BE2C (cell line): ENCODE results near the gene PLVAP.

ENCODE experiments used
- DNase-seq: peaks from one replicate; pipeline ENCODE4 v3.0.0-alpha.2; 2020
- H3K27me3 ChIP-seq: fragments of 250-450 bp; sonication (Bioruptor Pico); 2 replicates; pipeline ENCODE4 v1.5.1; 2020; ENCODE audit warnings: mild to moderate bottlenecking
- H3K36me3 ChIP-seq: fragments of 250-450 bp; sonication (Bioruptor Pico); 2 replicates; pipeline ENCODE4 v1.5.1; 2020; ENCODE audit warnings: mild to moderate bottlenecking
- H3K4me1 ChIP-seq: fragments of 250-450 bp; sonication (Bioruptor Pico); 2 replicates; pipeline ENCODE4 v1.5.1; 2020
- H3K4me3 ChIP-seq: 2 replicates; pipeline ENCODE4 v1.5.1; 2011; ENCODE audit warnings: low read depth, low read length
- H3K9me3 ChIP-seq: fragments of 250-450 bp; sonication (Bioruptor Pico); 2 replicates; pipeline ENCODE4 v1.5.1; 2020
- CTCF ChIP-seq: IDR thresholded peaks from 2 replicates; pipeline ENCODE4 v1.5.1; 2012; ENCODE audit warnings: mild to moderate bottlenecking, low read depth, low read length

PLVAP gene

DNA sequence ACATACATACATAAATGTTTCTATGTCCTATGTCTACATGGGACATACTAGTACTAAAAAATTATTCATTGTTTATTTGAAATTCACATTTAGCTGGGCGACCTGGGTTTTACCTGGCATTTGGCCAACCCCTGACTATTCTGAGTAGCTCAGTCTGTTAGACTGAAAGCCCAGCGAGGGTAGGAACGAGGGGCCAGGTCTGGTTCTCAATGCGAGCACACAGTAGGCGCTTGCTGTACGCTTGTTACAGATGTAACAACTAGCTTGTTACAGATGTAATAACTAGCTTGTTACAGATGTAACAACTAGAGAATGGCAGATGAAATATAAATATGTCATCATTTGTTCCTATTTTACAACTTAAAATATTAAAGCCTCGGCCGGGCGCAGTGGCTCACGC lies 41.6 kb downstream of the PLVAP start:
- DNase-seq, result peak; percentile 12
- H3K4me3 ChIP-seq, result no peak overlapping the region
- H3K27me3 ChIP-seq, result no peaks in the 10 kb centered on the region
- no peaks in the 10 kb centered on the region; the same call in 1 of the 2 replicates for H3K36me3 ChIP-seq
- H3K4me1 ChIP-seq, result no peaks in the 10 kb centered on the region; the same call in 1 of the 2 replicates
- TF ChIP-seq CTCF, result no peak
- H3K9me3 ChIP-seq, result no peaks in the 10 kb centered on the region

DNA sequence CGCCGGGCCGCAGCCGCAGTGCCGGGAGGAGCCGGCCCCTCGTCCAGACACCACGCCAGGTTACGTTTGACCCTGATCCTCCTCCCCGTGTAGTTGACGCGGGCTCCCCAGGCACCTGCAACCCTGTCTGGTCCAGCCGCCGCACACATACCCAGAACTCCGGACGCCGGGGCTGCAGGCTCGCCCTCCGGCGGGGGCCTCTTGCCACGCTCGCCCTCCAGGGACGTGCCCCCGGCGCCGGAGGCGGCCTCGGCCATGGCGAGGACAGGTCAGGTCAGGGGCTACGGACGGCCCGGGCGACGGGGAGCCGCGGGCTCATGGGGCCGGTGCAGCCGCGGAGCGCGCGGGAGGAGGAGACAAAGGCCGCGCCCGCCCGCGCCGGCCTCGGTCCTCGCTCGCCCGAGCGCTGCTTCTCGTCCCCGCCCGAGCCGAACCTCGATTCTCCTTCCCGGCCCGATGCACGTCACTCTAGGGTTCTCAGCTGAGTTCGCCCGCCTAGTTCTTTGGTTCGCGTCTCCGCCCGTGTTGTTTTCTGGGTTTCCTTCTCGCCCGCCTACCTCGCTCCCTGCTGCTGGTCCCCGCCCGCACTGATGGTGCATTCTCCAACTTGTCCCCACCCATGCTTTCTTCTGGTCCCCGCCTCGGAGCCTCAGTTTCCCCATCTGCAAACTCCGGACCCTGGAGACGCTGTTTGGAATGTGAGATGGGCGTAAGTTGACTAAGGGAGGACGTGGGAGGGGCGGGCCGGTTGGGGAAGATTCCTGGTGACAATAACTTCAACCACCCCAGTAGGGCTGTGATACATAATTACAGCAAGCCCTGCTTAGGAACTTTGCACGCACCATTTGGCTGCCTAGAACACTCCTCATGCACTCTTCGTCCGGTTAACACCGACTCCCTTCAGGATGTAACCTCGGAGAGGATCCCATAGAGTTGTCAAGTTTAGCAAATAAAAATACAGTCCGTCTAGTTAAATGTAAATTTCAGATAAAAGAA lies 42.4 kb downstream of the PLVAP start, which contains the start of gene ANO8:
Gene ANO8 (minus strand): TSS at position 442 of the 996 bp plus-strand sequence. CDS start 185 bp downstream, at position 257.
- H3K4me1 ChIP-seq, result no peaks in the 10 kb centered on the region; the same call in 1 of the 2 replicates
- no peaks in the 10 kb centered on the region for H3K9me3 ChIP-seq
- H3K36me3 ChIP-seq, result no peaks in the 10 kb centered on the region; the same call in 1 of the 2 replicates
- TF ChIP-seq CTCF, result no peak
- DNase-seq, result peak; percentile 96
- peak within 1 kb of the TSS; percentile 74 for H3K4me3 ChIP-seq
- H3K27me3 ChIP-seq, result no peaks in the 10 kb centered on the region

- H3K4me1 ChIP-seq, result no peaks in the 10 kb centered on the region; the same call in 1 of the 2 replicates
Observed at GRCh38 chr19:17333611-17334413, 43.3 kb downstream of the PLVAP start.

GRCh38 chr19:17332677-17333581 lies 44.2 kb downstream of the PLVAP start:
- no peaks in the 10 kb centered on the region; the same call in 1 of the 2 replicates for H3K4me1 ChIP-seq
- no peaks in the 10 kb centered on the region for H3K27me3 ChIP-seq
- H3K36me3 ChIP-seq, result no peaks in the 10 kb centered on the region
- DNase-seq, result peak; percentile 98
- H3K9me3 ChIP-seq, result no peaks in the 10 kb centered on the region
- no peak overlapping the region; the same call in 1 of the 2 replicates for H3K4me3 ChIP-seq
- TF ChIP-seq CTCF, result no peak

More at GRCh38 chr19:17333611-17334413, 43.3 kb downstream of the PLVAP start:
- H3K9me3 ChIP-seq, result no peaks in the 10 kb centered on the region
- H3K36me3 ChIP-seq, result no peaks in the 10 kb centered on the region; the same call in 1 of the 2 replicates
- DNase-seq, result no peak
- TF ChIP-seq CTCF, result no peak
- no peaks in the 10 kb centered on the region for H3K27me3 ChIP-seq
- peak overlapping the region; percentile 74 for H3K4me3 ChIP-seq

- no peak for DNase-seq
- Histone ChIP-seq H3K36me3 (no peaks in the 10 kb centered on the region), H3K4me3 (no peak overlapping the region), H3K9me3 (no peaks in the 10 kb centered on the region), H3K4me1 (no peaks in the 10 kb centered on the region; the same call in 1 of the 2 replicates), H3K27me3 (no peaks in the 10 kb centered on the region)
- TF ChIP-seq CTCF, result no peak
Observed at GRCh38 chr19:17332360-17332676, 44.8 kb downstream of the PLVAP start.
